Measurements from ENCODE around the gene RGS17.
"Not testable (repeated sequence)": the region's sequence is repeated elsewhere in the genome, so short reads cannot be mapped to it uniquely, and the experiment has no call there.

The RGS17 gene

GRCh38 chr6:152981989-152982903 is 148.8 kb downstream of the RGS17 start:
- DNase-seq = no peak

- DNase-seq = no peak
Observed at GRCh38 chr6:152981219-152981618, 149.9 kb downstream of the RGS17 start.

GRCh38 chr6:152980656-152981055 is 150.4 kb downstream of the RGS17 start:
- no peak for DNase-seq

- no peak for DNase-seq
Observed at GRCh38 chr6:152979116-152979515, 152.0 kb downstream of the RGS17 start.

- DNase-seq = no peak
Observed at GRCh38 chr6:152978058-152978457, 153.0 kb downstream of the RGS17 start.

- no peak for DNase-seq
Observed at GRCh38 chr6:152977556-152977955, 153.5 kb downstream of the RGS17 start.

- DNase-seq = no peak
Observed at GRCh38 chr6:152976749-152977148, 154.3 kb downstream of the RGS17 start.

GRCh38 chr6:152975204-152975915 is 155.7 kb downstream of the RGS17 start:
- no peak for DNase-seq

- DNase-seq = peak; percentile 36
Observed at GRCh38 chr6:152973916-152974315, 157.2 kb downstream of the RGS17 start.

GRCh38 chr6:152969688-152970418 is 161.2 kb downstream of the RGS17 start:
- no peak for DNase-seq

GRCh38 chr6:152966168-152966894 is 164.8 kb downstream of the RGS17 start:
- DNase-seq = not testable (repeated sequence)

GRCh38 chr6:152959333-152959732 is 171.7 kb downstream of the RGS17 start:
- no peak for DNase-seq

- DNase-seq = no peak
Observed at GRCh38 chr6:152957796-152958195, 173.3 kb downstream of the RGS17 start.

All from NK-92 treated with Interleukin-12 subunit alpha and Interleukin-12 subunit beta, amount 100 ng/mL, for 24 hours (cell line).